Measurements from ENCODE around the gene CST5.

The CST5 gene

DNA sequence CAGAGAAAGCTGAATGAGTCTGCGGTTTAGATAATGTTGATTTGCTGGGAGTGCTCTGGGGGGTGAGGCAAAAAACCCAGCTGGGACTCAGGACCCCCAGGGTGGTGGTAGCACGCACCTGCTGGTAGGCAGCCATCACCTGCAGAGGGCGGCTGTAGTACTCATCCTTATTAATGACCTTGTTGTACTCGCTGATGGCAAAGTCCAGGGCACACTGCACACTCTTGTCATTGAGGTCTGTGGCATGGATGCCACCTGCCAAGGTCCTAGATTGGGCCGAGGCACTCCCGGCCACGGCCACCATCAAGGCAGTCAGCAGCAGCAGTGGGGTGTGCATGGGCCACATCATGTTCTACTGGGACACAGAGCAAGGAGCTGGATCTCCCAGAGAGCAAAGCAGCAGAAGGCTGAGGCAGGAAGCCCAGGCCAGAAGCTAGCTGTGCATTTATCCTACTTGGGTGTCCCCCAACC, at the start of gene CST5:
Gene CST5 (minus strand): TSS at position 421 of the 471 bp plus-strand sequence. CDS start 72 bp downstream, at position 349.
- DNase-seq (ENCODE audit: low read depth, low spot score), result no peak
- H3K9me3 ChIP-seq (ENCODE audit: control insufficient read depth, insufficient read depth, low read length), result no peaks in the 10 kb centered on the region
- H3K36me3 ChIP-seq (ENCODE audit: control insufficient read depth, insufficient read depth, low read length), result no peaks in the 10 kb centered on the region
- H3K27me3 ChIP-seq (ENCODE audit: control insufficient read depth, insufficient read depth, low read length), result no peaks in the 10 kb centered on the region
- no peaks in the 10 kb centered on the region for H3K4me1 ChIP-seq (ENCODE audit: control insufficient read depth, insufficient read depth, low read length)
- no peak within 1 kb of the TSS for H3K27ac ChIP-seq (ENCODE audit: low read length)
- H3K4me3 ChIP-seq (ENCODE audit: low read length), result no peak within 1 kb of the TSS
- no CpG with 5 or more reads among the region's 7 CpGs for WGBS (ENCODE audit: insufficient coverage, insufficient read length)

DNA sequence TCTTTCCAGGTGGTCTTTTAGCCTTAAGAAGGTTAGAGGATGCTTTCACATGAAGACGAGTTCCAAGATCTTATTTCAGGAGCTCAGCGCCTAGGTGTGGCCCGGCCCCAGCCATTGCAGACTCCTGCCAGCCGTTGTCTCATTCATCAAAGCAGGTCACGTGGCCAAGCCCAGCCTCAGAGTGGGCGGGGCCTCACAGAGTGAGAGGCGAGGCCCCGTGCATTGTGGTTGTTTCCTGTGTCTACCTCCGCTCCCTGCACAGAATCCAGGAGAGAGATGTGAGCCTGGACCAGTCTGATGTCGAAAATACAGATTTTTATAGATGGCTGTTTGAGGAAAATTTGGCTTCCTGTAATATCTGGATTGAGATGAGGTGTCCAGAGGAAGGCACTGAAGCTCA, 49.2 kb upstream of the CST5 start:
- Histone ChIP-seq H3K4me1 (ENCODE audit: control insufficient read depth, insufficient read depth, low read length) (no peaks in the 10 kb centered on the region), H3K4me3 (ENCODE audit: low read length) (no peak overlapping the region), H3K27me3 (ENCODE audit: control insufficient read depth, insufficient read depth, low read length) (no peaks in the 10 kb centered on the region), H3K9me3 (ENCODE audit: control insufficient read depth, insufficient read depth, low read length) (peaks cover 1% of the 10 kb centered on the region; the same call in 1 of the 2 replicates), H3K27ac (ENCODE audit: low read length) (no peak overlapping the region), H3K36me3 (ENCODE audit: control insufficient read depth, insufficient read depth, low read length) (no peaks in the 10 kb centered on the region)
- no CpG with 5 or more reads among the region's 10 CpGs for WGBS (ENCODE audit: insufficient coverage, insufficient read length)
- no peak for DNase-seq (ENCODE audit: low read depth, low spot score)

DNA sequence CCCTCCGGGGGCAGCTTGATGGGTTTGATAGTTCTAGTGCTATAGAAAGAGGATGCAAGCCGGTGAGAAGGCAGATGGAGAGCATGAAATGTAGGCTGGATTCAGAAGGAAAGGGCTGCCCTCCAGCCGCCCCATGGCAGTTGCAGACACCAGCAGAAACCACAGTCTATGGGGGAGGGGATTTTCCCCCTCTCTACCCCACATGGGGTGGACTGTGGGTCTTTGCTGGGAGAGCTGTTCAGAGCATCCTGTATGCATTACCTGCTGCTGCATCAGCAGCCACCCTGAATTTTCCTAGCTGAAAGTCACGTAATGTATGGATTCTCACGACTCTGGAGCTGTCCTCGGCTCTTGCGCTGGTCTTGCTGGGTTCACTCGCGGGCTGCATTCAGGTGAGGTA, 48.8 kb upstream of the CST5 start:
- no peak overlapping the region for H3K4me3 ChIP-seq (ENCODE audit: low read length)
- H3K9me3 ChIP-seq (ENCODE audit: control insufficient read depth, insufficient read depth, low read length), result peaks cover 1% of the 10 kb centered on the region; the same call in 1 of the 2 replicates
- no peaks in the 10 kb centered on the region for H3K36me3 ChIP-seq (ENCODE audit: control insufficient read depth, insufficient read depth, low read length)
- H3K27me3 ChIP-seq (ENCODE audit: control insufficient read depth, insufficient read depth, low read length), result no peaks in the 10 kb centered on the region
- no peak for DNase-seq (ENCODE audit: low read depth, low spot score)
- no peaks in the 10 kb centered on the region for H3K4me1 ChIP-seq (ENCODE audit: control insufficient read depth, insufficient read depth, low read length)
- WGBS (ENCODE audit: insufficient coverage, insufficient read length), result no CpG with 5 or more reads among the region's 9 CpGs
- H3K27ac ChIP-seq (ENCODE audit: low read length), result no peak overlapping the region

- no peaks in the 10 kb centered on the region for H3K4me1 ChIP-seq (ENCODE audit: control insufficient read depth, insufficient read depth, low read length)
- H3K9me3 ChIP-seq (ENCODE audit: control insufficient read depth, insufficient read depth, low read length), result peaks cover 1% of the 10 kb centered on the region; the same call in 1 of the 2 replicates
- WGBS (ENCODE audit: insufficient coverage, insufficient read length), result no CpG with 5 or more reads among the region's 3 CpGs
- no peaks in the 10 kb centered on the region for H3K27me3 ChIP-seq (ENCODE audit: control insufficient read depth, insufficient read depth, low read length)
- H3K27ac ChIP-seq (ENCODE audit: low read length), result no peak overlapping the region
- DNase-seq (ENCODE audit: low read depth, low spot score), result no peak
- no peak overlapping the region for H3K4me3 ChIP-seq (ENCODE audit: low read length)
- H3K36me3 ChIP-seq (ENCODE audit: control insufficient read depth, insufficient read depth, low read length), result no peaks in the 10 kb centered on the region
Observed at GRCh38 chr20:23926944-23927872, 47.7 kb upstream of the CST5 start.

DNA sequence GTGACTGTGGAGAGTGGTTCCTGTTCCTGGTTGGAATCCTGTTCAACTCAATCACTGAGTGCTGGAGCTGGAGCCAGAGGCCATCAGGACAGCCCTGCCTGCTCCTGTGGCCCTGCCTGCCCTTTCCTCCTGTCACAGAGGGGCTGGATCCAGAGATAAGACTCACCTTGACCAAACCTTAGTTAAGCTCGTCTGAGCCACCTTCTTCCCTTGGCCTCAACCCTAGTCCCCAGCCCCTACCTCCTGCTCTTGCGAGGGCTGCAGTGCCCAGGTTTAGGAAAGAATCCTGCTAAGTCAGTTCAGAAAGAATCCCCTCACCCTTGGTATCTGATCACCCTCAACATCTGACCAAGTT, 47.0 kb upstream of the CST5 start:
- Histone ChIP-seq H3K27me3 (ENCODE audit: control insufficient read depth, insufficient read depth, low read length) (no peaks in the 10 kb centered on the region), H3K36me3 (ENCODE audit: control insufficient read depth, insufficient read depth, low read length) (no peaks in the 10 kb centered on the region), H3K4me1 (ENCODE audit: control insufficient read depth, insufficient read depth, low read length) (no peaks in the 10 kb centered on the region), H3K4me3 (ENCODE audit: low read length) (no peak overlapping the region), H3K27ac (ENCODE audit: low read length) (no peak overlapping the region), H3K9me3 (ENCODE audit: control insufficient read depth, insufficient read depth, low read length) (peaks cover 1% of the 10 kb centered on the region; the same call in 1 of the 2 replicates)
- no CpG with 5 or more reads among the region's 2 CpGs for WGBS (ENCODE audit: insufficient coverage, insufficient read length)
- DNase-seq (ENCODE audit: low read depth, low spot score), result no peak

GRCh38 chr20:23925789-23926525, 46.4 kb upstream of the CST5 start:
- Histone ChIP-seq H3K4me3 (ENCODE audit: low read length) (no peak overlapping the region), H3K27ac (ENCODE audit: low read length) (no peak overlapping the region), H3K4me1 (ENCODE audit: control insufficient read depth, insufficient read depth, low read length) (no peaks in the 10 kb centered on the region), H3K36me3 (ENCODE audit: control insufficient read depth, insufficient read depth, low read length) (no peaks in the 10 kb centered on the region), H3K9me3 (ENCODE audit: control insufficient read depth, insufficient read depth, low read length) (peaks cover 1% of the 10 kb centered on the region; the same call in 1 of the 2 replicates), H3K27me3 (ENCODE audit: control insufficient read depth, insufficient read depth, low read length) (no peaks in the 10 kb centered on the region)
- no CpG with 5 or more reads among the region's 6 CpGs for WGBS (ENCODE audit: insufficient coverage, insufficient read length)
- no peak for DNase-seq (ENCODE audit: low read depth, low spot score)

- H3K36me3 ChIP-seq (ENCODE audit: control insufficient read depth, insufficient read depth, low read length), result no peaks in the 10 kb centered on the region
- peaks cover 1% of the 10 kb centered on the region; the same call in 1 of the 2 replicates for H3K9me3 ChIP-seq (ENCODE audit: control insufficient read depth, insufficient read depth, low read length)
- H3K4me1 ChIP-seq (ENCODE audit: control insufficient read depth, insufficient read depth, low read length), result no peaks in the 10 kb centered on the region
- no peak overlapping the region for H3K4me3 ChIP-seq (ENCODE audit: low read length)
- DNase-seq (ENCODE audit: low read depth, low spot score), result no peak
- WGBS (ENCODE audit: insufficient coverage, insufficient read length), result no CpG with 5 or more reads among the region's 2 CpGs
- no peak overlapping the region for H3K27ac ChIP-seq (ENCODE audit: low read length)
- H3K27me3 ChIP-seq (ENCODE audit: control insufficient read depth, insufficient read depth, low read length), result no peaks in the 10 kb centered on the region
Observed at GRCh38 chr20:23924751-23925150, 45.2 kb upstream of the CST5 start.

DNA sequence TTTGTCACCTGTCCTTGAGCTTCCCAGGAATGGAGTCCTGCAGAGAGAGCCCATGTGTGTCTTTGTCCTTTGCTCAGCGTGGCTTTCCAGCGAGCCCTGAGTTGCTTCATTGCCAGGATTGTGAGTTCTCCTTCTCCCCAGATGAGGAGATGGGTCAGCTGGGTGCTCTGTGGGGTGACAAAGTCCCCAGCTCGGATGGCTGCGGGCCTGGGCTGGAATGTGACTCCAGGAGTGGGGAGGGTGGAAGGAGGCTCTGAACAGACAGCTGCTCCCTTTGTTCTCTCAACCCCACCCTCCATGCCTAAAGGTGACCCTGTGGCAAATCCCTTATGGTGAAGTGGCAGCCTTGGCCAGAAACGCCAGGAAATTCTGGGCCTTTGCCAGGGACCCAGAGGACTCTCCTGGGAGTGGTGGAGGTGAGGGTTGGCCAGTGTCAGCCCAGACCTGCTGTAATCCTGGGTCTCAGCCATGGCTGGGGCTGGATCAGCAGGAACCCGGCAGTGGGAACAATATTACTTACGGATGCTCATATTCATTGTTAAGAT, 44.4 kb upstream of the CST5 start:
- no CpG with 5 or more reads among the region's 7 CpGs for whole genome bisulfite sequencing (ENCODE audit: insufficient coverage, insufficient read length)
- no peak for DNase-seq (ENCODE audit: low read depth, low spot score)
- H3K4me3 ChIP-seq (ENCODE audit: low read length), result no peak overlapping the region
- no peaks in the 10 kb centered on the region for H3K4me1 ChIP-seq (ENCODE audit: control insufficient read depth, insufficient read depth, low read length)
- no peaks in the 10 kb centered on the region for H3K36me3 ChIP-seq (ENCODE audit: control insufficient read depth, insufficient read depth, low read length)
- no peaks in the 10 kb centered on the region for H3K9me3 ChIP-seq (ENCODE audit: control insufficient read depth, insufficient read depth, low read length)
- H3K27ac ChIP-seq (ENCODE audit: low read length), result no peak overlapping the region
- no peaks in the 10 kb centered on the region for H3K27me3 ChIP-seq (ENCODE audit: control insufficient read depth, insufficient read depth, low read length)

GRCh38 chr20:23923311-23923710, 43.8 kb upstream of the CST5 start:
- Histone ChIP-seq H3K4me1 (ENCODE audit: control insufficient read depth, insufficient read depth, low read length) (peaks cover under 1% of the 10 kb centered on the region; the same call in 1 of the 2 replicates), H3K27ac (ENCODE audit: low read length) (no peak overlapping the region), H3K27me3 (ENCODE audit: control insufficient read depth, insufficient read depth, low read length) (no peaks in the 10 kb centered on the region), H3K9me3 (ENCODE audit: control insufficient read depth, insufficient read depth, low read length) (no peaks in the 10 kb centered on the region), H3K4me3 (ENCODE audit: low read length) (no peak overlapping the region), H3K36me3 (ENCODE audit: control insufficient read depth, insufficient read depth, low read length) (no peaks in the 10 kb centered on the region)
- DNase-seq (ENCODE audit: low read depth, low spot score), result no peak
- no CpG with 5 or more reads among the region's 6 CpGs for WGBS (ENCODE audit: insufficient coverage, insufficient read length)

Data from iPS DF 6.9 (cell line).